ENCODE data around the gene PRSS38.

DNA sequence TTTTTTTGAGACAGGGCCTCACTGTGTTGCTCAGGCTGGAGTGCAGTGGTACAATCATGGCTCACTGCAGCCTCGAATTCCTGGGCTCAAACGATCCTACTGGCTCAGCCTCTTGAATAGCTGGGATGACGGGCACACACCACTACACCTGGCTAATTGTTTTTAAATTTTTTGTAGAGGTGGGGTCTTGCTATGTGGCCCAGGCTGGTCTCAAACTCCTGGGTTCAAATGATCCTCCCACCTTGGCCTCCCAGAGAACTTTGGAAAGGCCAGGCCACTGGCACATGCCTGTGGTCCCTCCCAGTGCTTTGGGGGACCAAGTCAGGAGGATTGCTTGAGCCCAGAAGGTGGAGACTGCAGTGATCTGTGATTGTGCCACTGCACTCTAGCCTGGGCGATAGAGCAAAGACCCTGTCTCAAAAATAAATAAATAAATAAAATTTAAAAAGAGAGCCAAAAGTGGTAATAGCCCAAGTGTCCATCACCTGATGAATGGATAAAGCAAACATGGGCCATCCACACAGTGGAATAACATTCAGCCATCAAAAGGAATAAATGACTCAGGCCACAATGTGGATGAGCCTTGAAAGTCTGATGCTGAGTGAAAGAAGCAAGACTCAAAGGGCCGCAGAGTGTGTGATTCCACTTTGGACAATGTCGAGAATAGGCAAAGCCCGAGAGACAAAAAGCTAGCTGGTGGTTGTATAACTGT, 40.8 kb downstream of the PRSS38 start:
- TF ChIP-seq, protein P1, sequence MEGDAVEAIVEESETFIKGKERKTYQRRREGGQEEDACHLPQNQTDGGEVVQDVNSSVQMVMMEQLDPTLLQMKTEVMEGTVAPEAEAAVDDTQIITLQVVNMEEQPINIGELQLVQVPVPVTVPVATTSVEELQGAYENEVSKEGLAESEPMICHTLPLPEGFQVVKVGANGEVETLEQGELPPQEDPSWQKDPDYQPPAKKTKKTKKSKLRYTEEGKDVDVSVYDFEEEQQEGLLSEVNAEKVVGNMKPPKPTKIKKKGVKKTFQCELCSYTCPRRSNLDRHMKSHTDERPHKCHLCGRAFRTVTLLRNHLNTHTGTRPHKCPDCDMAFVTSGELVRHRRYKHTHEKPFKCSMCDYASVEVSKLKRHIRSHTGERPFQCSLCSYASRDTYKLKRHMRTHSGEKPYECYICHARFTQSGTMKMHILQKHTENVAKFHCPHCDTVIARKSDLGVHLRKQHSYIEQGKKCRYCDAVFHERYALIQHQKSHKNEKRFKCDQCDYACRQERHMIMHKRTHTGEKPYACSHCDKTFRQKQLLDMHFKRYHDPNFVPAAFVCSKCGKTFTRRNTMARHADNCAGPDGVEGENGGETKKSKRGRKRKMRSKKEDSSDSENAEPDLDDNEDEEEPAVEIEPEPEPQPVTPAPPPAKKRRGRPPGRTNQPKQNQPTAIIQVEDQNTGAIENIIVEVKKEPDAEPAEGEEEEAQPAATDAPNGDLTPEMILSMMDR (IDR thresholded peaks at IDR 0.05), result no peak
- TF ChIP-seq POLR2AphosphoS5 (IDR thresholded peaks at IDR 0.05) (no peak), EP300 (IDR thresholded peaks at IDR 0.05) (no peak), POLR2A (IDR thresholded peaks at IDR 0.05) (no peak)
